ENCODE measurements around the gene CTDP1.

DNA sequence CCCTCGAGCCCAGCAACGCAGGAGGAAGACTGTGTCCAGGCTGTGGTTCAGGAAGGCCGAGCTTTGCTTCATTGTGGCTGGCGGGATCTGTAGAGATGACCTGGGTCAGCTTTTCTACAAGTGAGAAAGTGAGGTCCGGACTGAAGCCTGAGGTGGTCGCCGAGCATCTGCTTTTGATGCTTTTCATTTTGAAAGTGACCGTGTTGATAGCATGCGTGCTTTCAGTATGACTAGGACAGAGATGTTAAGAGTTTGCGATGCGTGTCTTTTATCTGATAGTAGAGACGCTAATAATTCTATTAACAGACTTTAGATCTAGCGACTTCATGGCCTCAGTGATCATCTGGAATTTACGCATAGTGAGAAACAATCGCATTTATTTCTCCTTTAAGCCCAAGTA, 28.1 kb downstream of the CTDP1 start:
- TF ChIP-seq ZNF747 (tag by site-specific recombination; IDR thresholded peaks at IDR 0.05) (no peak), KLF16 (tag by site-specific recombination; IDR thresholded peaks at IDR 0.05) (no peak), ZNF302 (tag by site-specific recombination; IDR thresholded peaks at IDR 0.05; ENCODE audit: low read depth) (no peak), ZNF837 (tag by site-specific recombination; IDR thresholded peaks at IDR 0.05) (no peak), SETDB1 (IDR thresholded peaks at IDR 0.05; ENCODE audit: insufficient read length, low read length) (no peak), ZNF155 (tag by site-specific recombination; IDR thresholded peaks at IDR 0.05) (no peak)
- TF ChIP-seq, protein P1, sequence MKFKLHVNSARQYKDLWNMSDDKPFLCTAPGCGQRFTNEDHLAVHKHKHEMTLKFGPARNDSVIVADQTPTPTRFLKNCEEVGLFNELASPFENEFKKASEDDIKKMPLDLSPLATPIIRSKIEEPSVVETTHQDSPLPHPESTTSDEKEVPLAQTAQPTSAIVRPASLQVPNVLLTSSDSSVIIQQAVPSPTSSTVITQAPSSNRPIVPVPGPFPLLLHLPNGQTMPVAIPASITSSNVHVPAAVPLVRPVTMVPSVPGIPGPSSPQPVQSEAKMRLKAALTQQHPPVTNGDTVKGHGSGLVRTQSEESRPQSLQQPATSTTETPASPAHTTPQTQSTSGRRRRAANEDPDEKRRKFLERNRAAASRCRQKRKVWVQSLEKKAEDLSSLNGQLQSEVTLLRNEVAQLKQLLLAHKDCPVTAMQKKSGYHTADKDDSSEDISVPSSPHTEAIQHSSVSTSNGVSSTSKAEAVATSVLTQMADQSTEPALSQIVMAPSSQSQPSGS (tag by site-specific recombination; IDR thresholded peaks at IDR 0.05; ENCODE audit: low read depth), result no peak
- TF ChIP-seq, protein P2, sequence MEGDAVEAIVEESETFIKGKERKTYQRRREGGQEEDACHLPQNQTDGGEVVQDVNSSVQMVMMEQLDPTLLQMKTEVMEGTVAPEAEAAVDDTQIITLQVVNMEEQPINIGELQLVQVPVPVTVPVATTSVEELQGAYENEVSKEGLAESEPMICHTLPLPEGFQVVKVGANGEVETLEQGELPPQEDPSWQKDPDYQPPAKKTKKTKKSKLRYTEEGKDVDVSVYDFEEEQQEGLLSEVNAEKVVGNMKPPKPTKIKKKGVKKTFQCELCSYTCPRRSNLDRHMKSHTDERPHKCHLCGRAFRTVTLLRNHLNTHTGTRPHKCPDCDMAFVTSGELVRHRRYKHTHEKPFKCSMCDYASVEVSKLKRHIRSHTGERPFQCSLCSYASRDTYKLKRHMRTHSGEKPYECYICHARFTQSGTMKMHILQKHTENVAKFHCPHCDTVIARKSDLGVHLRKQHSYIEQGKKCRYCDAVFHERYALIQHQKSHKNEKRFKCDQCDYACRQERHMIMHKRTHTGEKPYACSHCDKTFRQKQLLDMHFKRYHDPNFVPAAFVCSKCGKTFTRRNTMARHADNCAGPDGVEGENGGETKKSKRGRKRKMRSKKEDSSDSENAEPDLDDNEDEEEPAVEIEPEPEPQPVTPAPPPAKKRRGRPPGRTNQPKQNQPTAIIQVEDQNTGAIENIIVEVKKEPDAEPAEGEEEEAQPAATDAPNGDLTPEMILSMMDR (tag by site-specific recombination; IDR thresholded peaks at IDR 0.05), result no peak

All from HEK293 (cell line).